Endothelial cell of umbilical vein (primary cell): Measurements from ENCODE around the gene BRWD1.

Experiments
- JUN ChIP-seq: IDR thresholded peaks from 2 replicates; pipeline ENCODE4 v1.6.1; 2011; ENCODE audit warnings: borderline replicate concordance, low read depth; ENCODE audit not compliant: insufficient read length, insufficient read depth
- POLR2A ChIP-seq: IDR thresholded peaks from 2 replicates; pipeline ENCODE4 v1.6.1; 2012; ENCODE audit warnings: low read depth, mild to moderate bottlenecking, control low read depth, low read length
- TF ChIP-seq, protein P1 (sequence below), 2 donors: IDR thresholded peaks; 1 replicate in 1 of 2; 2 replicates in 1 of 2; pipeline ENCODE4 v1.5.1; 2011; ENCODE audit warnings: low read length in 2 of 2, mild to moderate bottlenecking in 2 of 2, moderate library complexity in 2 of 2, control low read depth in 1 of 2, inconsistent platforms in 1 of 2, low read depth in 1 of 2; ENCODE audit not compliant: insufficient read depth in 1 of 2; ENCODE audit errors: extremely low read depth in 1 of 2

GRCh38 chr21:39340687-39341086 is 27.3 kb upstream of the BRWD1 start:
- TF ChIP-seq, protein P1, sequence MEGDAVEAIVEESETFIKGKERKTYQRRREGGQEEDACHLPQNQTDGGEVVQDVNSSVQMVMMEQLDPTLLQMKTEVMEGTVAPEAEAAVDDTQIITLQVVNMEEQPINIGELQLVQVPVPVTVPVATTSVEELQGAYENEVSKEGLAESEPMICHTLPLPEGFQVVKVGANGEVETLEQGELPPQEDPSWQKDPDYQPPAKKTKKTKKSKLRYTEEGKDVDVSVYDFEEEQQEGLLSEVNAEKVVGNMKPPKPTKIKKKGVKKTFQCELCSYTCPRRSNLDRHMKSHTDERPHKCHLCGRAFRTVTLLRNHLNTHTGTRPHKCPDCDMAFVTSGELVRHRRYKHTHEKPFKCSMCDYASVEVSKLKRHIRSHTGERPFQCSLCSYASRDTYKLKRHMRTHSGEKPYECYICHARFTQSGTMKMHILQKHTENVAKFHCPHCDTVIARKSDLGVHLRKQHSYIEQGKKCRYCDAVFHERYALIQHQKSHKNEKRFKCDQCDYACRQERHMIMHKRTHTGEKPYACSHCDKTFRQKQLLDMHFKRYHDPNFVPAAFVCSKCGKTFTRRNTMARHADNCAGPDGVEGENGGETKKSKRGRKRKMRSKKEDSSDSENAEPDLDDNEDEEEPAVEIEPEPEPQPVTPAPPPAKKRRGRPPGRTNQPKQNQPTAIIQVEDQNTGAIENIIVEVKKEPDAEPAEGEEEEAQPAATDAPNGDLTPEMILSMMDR (IDR thresholded peaks at IDR 0.05; ENCODE audit: extremely low read depth in 1 of 2, insufficient read depth in 1 of 2, low read depth in 1 of 2, low read length in 2 of 2) = no peak
- TF ChIP-seq POLR2A = no peak
- TF ChIP-seq JUN = no peak
